Hepatocyte (in vitro differentiated cells): ENCODE measurements around the gene ATP1A1. TPM values are rescaled to one million over a fixed set of nuclear protein-coding genes. Genes with fewer than 3 reads are reported as not detected.

ENCODE experiments used
- DNase-seq: peaks from one replicate; pipeline ENCODE4 v3.0.0-alpha.2; 2016; ENCODE audit warnings: low spot score
- H2AFZ ChIP-seq: fragments of 200-600 bp; sonication (generic); 2 replicates; pipeline ENCODE4 v1.6.0; 2016; ENCODE audit warnings: antibody characterized with exemption, mild to moderate bottlenecking
- H3K27ac ChIP-seq: fragments of 200-600 bp; sonication (generic); 2 replicates; pipeline ENCODE4 v1.5.1; 2016; ENCODE audit warnings: mild to moderate bottlenecking
- H3K27me3 ChIP-seq: fragments of 200-600 bp; sonication (generic); 2 replicates; pipeline ENCODE4 v1.6.1; 2016
- H3K36me3 ChIP-seq: fragments of 200-600 bp; sonication (generic); replicated peaks from 2 replicates; pipeline ENCODE4 v1.5.1; 2016; ENCODE audit warnings: low read depth; ENCODE audit not compliant: insufficient read depth
- H3K4me1 ChIP-seq: fragments of 200-600 bp; sonication (generic); 2 replicates; pipeline ENCODE4 v1.5.1; 2016; ENCODE audit warnings: mild to moderate bottlenecking, moderate library complexity; ENCODE audit not compliant: insufficient read depth
- H3K4me2 ChIP-seq: fragments of 200-600 bp; sonication (generic); 2 replicates; pipeline ENCODE4 v1.6.0; 2016
- H3K4me3 ChIP-seq: fragments of 200-600 bp; sonication (generic); 2 replicates; pipeline ENCODE4 v1.5.1; 2016; ENCODE audit warnings: mild to moderate bottlenecking
- H3K79me2 ChIP-seq: fragments of 200-600 bp; sonication (generic); 2 replicates; pipeline ENCODE4 v1.6.0; 2017; ENCODE audit warnings: mild to moderate bottlenecking
- H3K9me2 ChIP-seq: fragments of 200-600 bp; sonication (generic); replicated peaks from 2 replicates; pipeline ENCODE4 v1.6.0; 2017; ENCODE audit warnings: mild to moderate bottlenecking; ENCODE audit not compliant: insufficient read depth
- H3K9me3 ChIP-seq: fragments of 200-600 bp; sonication (generic); 2 replicates; pipeline ENCODE4 v1.5.1; 2016; ENCODE audit warnings: low read depth, mild to moderate bottlenecking
- H4K20me1 ChIP-seq: fragments of 200-600 bp; sonication (generic); 2 replicates; pipeline ENCODE4 v1.6.0; 2016; ENCODE audit warnings: mild to moderate bottlenecking; ENCODE audit not compliant: insufficient read depth, poor library complexity, severe bottlenecking
- EZH2 ChIP-seq: fragments of 200-600 bp; sonication (generic); IDR thresholded peaks from 2 replicates; pipeline ENCODE4 v1.6.1; 2016; ENCODE audit warnings: antibody characterized with exemption, mild to moderate bottlenecking, borderline replicate concordance
- EZH2phosphoT487 ChIP-seq: fragments of 200-600 bp; sonication (generic); IDR thresholded peaks from one replicate; pipeline ENCODE4 v1.6.1; 2018; ENCODE audit warnings: antibody characterized with exemption, mild to moderate bottlenecking, low read depth, moderate library complexity; ENCODE audit not compliant: unreplicated experiment, severe bottlenecking
- WGBS: methylation state at CpG from one replicate; pipeline ENCODE4 v1.1.6; 2016; ENCODE audit warnings: low lambda C conversion rate; ENCODE audit errors: missing lambda C conversion rate; 5-methylcytosine and 5-hydroxymethylcytosine counted together
- polyA plus RNA-seq: library from polyadenylated mRNA; unstranded; fragments of >200 nt; fragmentation: Nextera tagmentation; extraction: Ambion mirVana; gene quantifications from 2 replicates; pipeline ENCODE4 v1.2.1, GENCODE V29; 2016
- total RNA-seq: library from RNA; depleted of rRNA; stranded (reverse); fragments of >200 nt; gene quantifications from 2 replicates; pipeline ENCODE4 v1.2.3, GENCODE V29; 2014
- TF ChIP-seq, protein P1 (sequence below): fragments of 200-600 bp; sonication (generic); IDR thresholded peaks from 2 replicates; pipeline ENCODE4 v1.5.1; 2016; ENCODE audit warnings: antibody characterized with exemption, mild to moderate bottlenecking; ENCODE audit not compliant: poor library complexity

The ATP1A1 gene
- total and polyA plus RNA-seq, 2 experiments from 2014 or later: 412 to 559 TPM

DNA sequence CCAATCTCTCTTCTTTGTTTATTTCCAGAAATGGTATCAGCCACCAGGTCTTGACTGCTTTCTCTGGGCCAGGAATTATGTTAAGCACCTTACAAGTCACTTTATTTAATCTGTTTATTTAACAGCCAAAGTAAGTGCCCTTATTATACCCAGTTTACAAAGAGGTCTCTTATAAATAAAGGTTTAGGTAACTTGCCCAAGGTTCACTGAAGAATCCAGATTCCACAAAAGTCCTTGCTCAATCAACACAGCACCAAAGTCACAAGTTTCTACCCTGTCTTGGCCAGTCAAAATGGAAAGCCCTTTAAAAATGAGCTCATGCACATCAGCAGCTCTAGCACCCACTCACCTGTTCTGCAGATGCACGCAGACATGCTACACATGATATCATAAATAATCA is 28.0 kb upstream of the ATP1A1 start:
- H2AFZ ChIP-seq: no peak overlapping the region
- DNase-seq: no peak
- H3K36me3 ChIP-seq: no peaks in the 10 kb centered on the region
- no peaks in the 10 kb centered on the region for H3K27me3 ChIP-seq
- H3K4me3 ChIP-seq: no peak overlapping the region
- 100% methylated on average over 1 of the region's 1 CpG for WGBS
- no peak for TF ChIP-seq EZH2phosphoT487
- TF ChIP-seq, protein P1, sequence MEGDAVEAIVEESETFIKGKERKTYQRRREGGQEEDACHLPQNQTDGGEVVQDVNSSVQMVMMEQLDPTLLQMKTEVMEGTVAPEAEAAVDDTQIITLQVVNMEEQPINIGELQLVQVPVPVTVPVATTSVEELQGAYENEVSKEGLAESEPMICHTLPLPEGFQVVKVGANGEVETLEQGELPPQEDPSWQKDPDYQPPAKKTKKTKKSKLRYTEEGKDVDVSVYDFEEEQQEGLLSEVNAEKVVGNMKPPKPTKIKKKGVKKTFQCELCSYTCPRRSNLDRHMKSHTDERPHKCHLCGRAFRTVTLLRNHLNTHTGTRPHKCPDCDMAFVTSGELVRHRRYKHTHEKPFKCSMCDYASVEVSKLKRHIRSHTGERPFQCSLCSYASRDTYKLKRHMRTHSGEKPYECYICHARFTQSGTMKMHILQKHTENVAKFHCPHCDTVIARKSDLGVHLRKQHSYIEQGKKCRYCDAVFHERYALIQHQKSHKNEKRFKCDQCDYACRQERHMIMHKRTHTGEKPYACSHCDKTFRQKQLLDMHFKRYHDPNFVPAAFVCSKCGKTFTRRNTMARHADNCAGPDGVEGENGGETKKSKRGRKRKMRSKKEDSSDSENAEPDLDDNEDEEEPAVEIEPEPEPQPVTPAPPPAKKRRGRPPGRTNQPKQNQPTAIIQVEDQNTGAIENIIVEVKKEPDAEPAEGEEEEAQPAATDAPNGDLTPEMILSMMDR: no peak
- no peak for TF ChIP-seq EZH2
- no peaks in the 10 kb centered on the region for H4K20me1 ChIP-seq
- no peaks in the 10 kb centered on the region for H3K9me3 ChIP-seq
- no peaks in the 10 kb centered on the region for H3K79me2 ChIP-seq
- no peak overlapping the region for H3K4me2 ChIP-seq
- no peaks in the 10 kb centered on the region for H3K9me2 ChIP-seq
- H3K4me1 ChIP-seq: no peaks in the 10 kb centered on the region
- H3K27ac ChIP-seq: no peak overlapping the region

DNA sequence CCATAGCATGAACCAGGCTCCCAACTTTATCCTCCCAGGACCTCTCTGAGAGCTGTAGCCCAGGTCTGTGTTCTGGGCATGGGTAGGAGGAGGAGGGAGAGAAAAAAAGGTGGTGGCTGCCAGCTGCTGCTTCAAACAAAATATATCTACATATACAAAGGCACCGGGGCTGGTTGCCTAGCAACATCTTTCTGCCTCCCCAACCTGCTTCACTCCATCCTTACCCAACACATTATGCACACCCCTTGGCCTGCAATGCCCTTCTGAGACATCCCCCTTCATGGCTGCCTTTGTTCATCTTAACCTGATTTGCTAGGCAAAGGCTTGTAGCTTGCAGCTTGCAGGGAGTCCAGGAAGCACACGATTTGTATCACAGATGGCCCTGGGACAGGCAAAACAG is 27.2 kb upstream of the ATP1A1 start:
- Histone ChIP-seq H3K4me2 (no peak overlapping the region), H2AFZ (no peak overlapping the region), H3K27ac (no peak overlapping the region), H3K4me1 (no peaks in the 10 kb centered on the region), H3K9me3 (no peaks in the 10 kb centered on the region), H4K20me1 (no peaks in the 10 kb centered on the region), H3K79me2 (no peaks in the 10 kb centered on the region), H3K36me3 (no peaks in the 10 kb centered on the region), H3K4me3 (no peak overlapping the region), H3K9me2 (no peaks in the 10 kb centered on the region), H3K27me3 (no peaks in the 10 kb centered on the region)
- DNase-seq: no peak
- TF ChIP-seq EZH2phosphoT487: no peak
- TF ChIP-seq, protein P1: no peak
- TF ChIP-seq EZH2: no peak
- 61% methylated on average over 2 of the region's 2 CpGs for WGBS

DNA sequence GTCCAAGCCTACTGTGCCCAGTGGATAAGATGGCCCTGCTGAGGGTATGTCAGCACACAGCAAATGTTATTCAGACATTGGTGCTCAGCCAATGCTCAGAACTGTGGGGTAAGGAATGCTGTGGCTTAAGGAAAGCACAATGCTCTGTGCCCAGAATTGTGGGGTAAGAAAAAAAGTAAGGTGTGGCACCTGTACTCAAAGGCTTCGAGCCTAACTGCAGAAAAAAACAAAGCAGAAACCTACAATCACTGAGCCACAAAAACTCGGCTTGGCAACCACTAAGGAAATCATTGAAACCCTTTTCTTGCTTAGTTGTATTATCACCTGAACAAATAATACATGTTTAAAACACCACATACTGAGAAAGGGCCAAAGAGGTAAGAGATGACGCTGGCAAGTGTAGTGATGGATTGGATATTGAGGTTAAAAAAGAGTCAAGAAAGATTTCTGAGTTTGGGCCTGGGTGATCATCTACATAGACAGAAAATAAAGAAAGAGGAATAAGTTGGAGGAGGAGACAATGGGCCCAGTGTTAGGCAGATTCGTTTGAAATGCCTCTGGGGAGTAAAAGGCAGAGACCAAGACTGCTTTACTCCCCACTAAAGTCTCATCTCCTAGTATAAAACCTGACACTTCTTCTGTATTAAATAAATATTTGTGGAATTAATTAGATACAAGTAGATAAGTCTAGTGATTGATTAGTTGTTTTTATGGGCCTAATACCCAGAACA is 25.9 kb upstream of the ATP1A1 start:
- H4K20me1 ChIP-seq: no peaks in the 10 kb centered on the region
- DNase-seq: no peak
- TF ChIP-seq EZH2phosphoT487: no peak
- TF ChIP-seq, protein P1: no peak
- TF ChIP-seq EZH2: no peak
- 69% methylated on average over 4 of the region's 4 CpGs for WGBS
- H3K4me1 ChIP-seq: no peaks in the 10 kb centered on the region
- no peak overlapping the region for H3K4me2 ChIP-seq
- H2AFZ ChIP-seq: no peak overlapping the region
- H3K9me3 ChIP-seq: no peaks in the 10 kb centered on the region
- no peaks in the 10 kb centered on the region for H3K79me2 ChIP-seq
- H3K36me3 ChIP-seq: no peaks in the 10 kb centered on the region
- no peak overlapping the region for H3K4me3 ChIP-seq
- no peaks in the 10 kb centered on the region for H3K9me2 ChIP-seq
- H3K27me3 ChIP-seq: no peaks in the 10 kb centered on the region
- no peak overlapping the region for H3K27ac ChIP-seq
